CD14-positive monocyte (primary cell): ENCODE data around the gene F8. TPM values are rescaled to one million over a fixed set of nuclear protein-coding genes. Genes with fewer than 3 reads are reported as not detected.

Source experiments
- DNase-seq, 3 donors: peaks; one replicate each; pipeline ENCODE4 v3.0.0-alpha.2; 2011 to 2022
- H2AFZ ChIP-seq: 2 replicates; pipeline ENCODE4 v1.6.0; 2012; ENCODE audit warnings: mild to moderate bottlenecking, low read depth, low read length, inconsistent platforms; ENCODE audit not compliant: insufficient read depth, poor library complexity, severe bottlenecking
- H3K27ac ChIP-seq, 2 donors: 1 replicate in 1 of 2; 2 replicates in 1 of 2; pipeline ENCODE4 v1.5.1; 2012 to 2013; ENCODE audit warnings: low read length in 2 of 2, control low read depth in 1 of 2, inconsistent platforms in 1 of 2, low read depth in 1 of 2, mild to moderate bottlenecking in 1 of 2
- H3K27me3 ChIP-seq, 2 donors: one replicate each; pipeline versions ENCODE4 v1.6.0 to v1.6.1; 2011 to 2013; ENCODE audit warnings: low read length in 2 of 2; ENCODE audit not compliant: control insufficient read depth in 2 of 2, insufficient read depth in 2 of 2
- H3K36me3 ChIP-seq, 2 donors: replicated peaks in 1 of 2; 1 replicate in 1 of 2; 2 replicates in 1 of 2; pipeline versions ENCODE4 v1.5.1 to v1.6.1; 2012 to 2013; ENCODE audit warnings: low read length in 2 of 2, control low read depth in 1 of 2, inconsistent platforms in 1 of 2, mild to moderate bottlenecking in 1 of 2; ENCODE audit not compliant: insufficient read depth in 2 of 2, control insufficient read depth in 1 of 2
- H3K4me1 ChIP-seq, 2 donors: 1 replicate in 1 of 2; 2 replicates in 1 of 2; pipeline versions ENCODE4 v1.5.1 to v1.6.1; 2012 to 2013; ENCODE audit warnings: low read length in 2 of 2, control low read depth in 1 of 2, inconsistent platforms in 1 of 2, mild to moderate bottlenecking in 1 of 2, moderate library complexity in 1 of 2; ENCODE audit not compliant: insufficient read depth in 2 of 2, control insufficient read depth in 1 of 2
- H3K4me2 ChIP-seq: replicated peaks from 2 replicates; pipeline ENCODE3; 2012; ENCODE audit warnings: low read length, moderate library complexity, mild to moderate bottlenecking; ENCODE audit not compliant: poor library complexity, severe bottlenecking; ENCODE audit errors: extremely low read depth
- H3K4me3 ChIP-seq, 3 experiments: fragments of 200-600 bp in 1 of 3; sonication (generic) in 1 of 3; replicated peaks in 1 of 3; 1 replicate in 2 of 3; 2 replicates in 1 of 3; pipeline ENCODE4 v1.5.1; 2011 to 2013; ENCODE audit warnings: low read length in 3 of 3, mild to moderate bottlenecking in 3 of 3, control low read depth in 2 of 3, low read depth in 2 of 3, inconsistent platforms in 1 of 3, moderate library complexity in 1 of 3
- H3K79me2 ChIP-seq: 2 replicates; pipeline ENCODE4 v1.6.0; 2012; ENCODE audit warnings: mild to moderate bottlenecking, control low read depth, inconsistent platforms, low read length, moderate library complexity; ENCODE audit not compliant: insufficient read depth
- H3K9ac ChIP-seq: 2 replicates; pipeline ENCODE4 v1.6.0; 2017; ENCODE audit warnings: low read length, mild to moderate bottlenecking; ENCODE audit not compliant: insufficient read depth, poor library complexity, severe bottlenecking
- H3K9me3 ChIP-seq, 2 donors: replicated peaks in 1 of 2; 1 replicate in 1 of 2; 2 replicates in 1 of 2; pipeline versions ENCODE4 v1.5.1 to v1.6.1; 2012 to 2013; ENCODE audit warnings: low read length in 2 of 2, control low read depth in 1 of 2; ENCODE audit not compliant: control insufficient read depth in 1 of 2, insufficient read depth in 1 of 2
- H4K20me1 ChIP-seq: 2 replicates; pipeline ENCODE4 v1.6.0; 2012; ENCODE audit warnings: mild to moderate bottlenecking, low read length, control low read depth, moderate library complexity; ENCODE audit not compliant: insufficient read depth
- H3K27ac Mint-ChIP-seq, 7 donors: one replicate each; pipeline ENCODE4 v1.8.0; 2020; ENCODE audit warnings: mild to moderate bottlenecking in 7 of 7, mixed read lengths in 7 of 7, moderate library complexity in 6 of 7, inconsistent platforms in 2 of 7
- H3K27me3 Mint-ChIP-seq, 3 donors: one replicate each; pipeline ENCODE4 v1.8.0; 2021 to 2022; ENCODE audit warnings: low read depth in 3 of 3, mild to moderate bottlenecking in 3 of 3, mixed read lengths in 3 of 3, moderate library complexity in 3 of 3, inconsistent platforms in 1 of 3
- H3K36me3 Mint-ChIP-seq, 2 donors: one replicate each; pipeline ENCODE4 v1.8.0; 2020; ENCODE audit warnings: mixed read lengths in 2 of 2, inconsistent platforms in 1 of 2, mild to moderate bottlenecking in 1 of 2
- H3K4me1 Mint-ChIP-seq: one replicate; pipeline ENCODE4 v1.8.0; 2020; ENCODE audit warnings: mild to moderate bottlenecking, mixed read lengths
- H3K4me3 Mint-ChIP-seq, 2 donors: one replicate each; pipeline ENCODE4 v1.8.0; 2020; ENCODE audit warnings: mild to moderate bottlenecking in 2 of 2, mixed read lengths in 2 of 2, moderate library complexity in 1 of 2
- H3K9me3 Mint-ChIP-seq, 7 donors: one replicate each; pipeline ENCODE4 v1.8.0; 2020 to 2022; ENCODE audit warnings: mixed read lengths in 7 of 7, mild to moderate bottlenecking in 6 of 7, moderate library complexity in 6 of 7, inconsistent platforms in 2 of 7
- WGBS: methylation state at CpG from one replicate; pipeline ENCODE4 v1.1.5; 2013; ENCODE audit warnings: missing lambda C conversion rate; ENCODE audit not compliant: insufficient coverage; 5-methylcytosine and 5-hydroxymethylcytosine counted together
- intact Hi-C, 2 donors: fragments of 100-400 bp; cut with micrococcal nuclease; formaldehyde crosslinking; loops; one replicate each; pipeline versions ENCODE4 v1.15.0 to v1.15.1; 2023
- polyA plus RNA-seq, 3 donors: library from polyadenylated mRNA; depleted of rRNA in 1 of 3; unstranded in 2 of 3; stranded (reverse) in 1 of 3; fragments of 300-500 nt in 2 of 3; fragments of >200 nt in 1 of 3; fragmentation: Illumina TruSeq in 2 of 3; gene quantifications; 1 replicate in 2 of 3; 2 replicates in 1 of 3; pipeline ENCODE4 v1.2.3, GENCODE V29; 2012 to 2021
- TF ChIP-seq, protein P1 (sequence below): fragments of 200-600 bp; IDR thresholded peaks from one replicate; pipeline ENCODE4 v1.8.0; 2022; ENCODE audit warnings: antibody characterized with exemption, mild to moderate bottlenecking

The F8 gene
- polyA plus RNA-seq, 3 donors: 1.5 to 4.5 (median 4.3) TPM

DNA sequence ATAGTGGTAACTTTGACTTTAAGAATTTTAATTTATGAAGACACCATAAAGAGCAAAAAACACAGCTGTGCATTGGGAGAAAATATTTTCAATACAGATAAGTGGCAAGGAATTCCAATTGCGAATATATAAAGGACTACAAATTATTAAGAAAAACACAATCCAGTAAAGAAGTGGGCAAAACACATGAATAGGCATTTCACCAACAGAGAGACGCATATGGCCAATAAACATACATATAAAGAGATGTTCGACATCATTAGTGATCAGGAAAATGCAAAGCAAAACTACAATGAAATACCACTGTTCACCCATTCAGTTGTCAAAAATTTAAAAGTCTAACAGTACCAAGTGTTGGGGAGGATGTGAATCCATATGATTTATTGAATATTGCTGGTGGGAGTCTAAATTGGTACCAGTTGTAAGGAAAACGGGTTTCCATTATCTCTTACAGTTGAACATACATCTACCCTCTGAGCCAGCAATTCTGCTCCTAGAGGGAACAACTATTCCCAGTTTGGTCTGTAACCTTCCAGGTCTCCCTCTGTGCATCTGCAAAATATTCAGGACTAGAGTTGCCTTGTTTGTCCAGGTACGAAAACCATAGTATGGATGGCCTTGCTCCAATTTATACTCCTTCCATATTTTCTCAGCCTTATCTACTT lies 215.6 kb downstream of the F8 start:
- H4K20me1 ChIP-seq: no peaks in the 10 kb centered on the region
- H2AFZ ChIP-seq: no peak overlapping the region
- H3K36me3 ChIP-seq: no peaks in the 10 kb centered on the region
- H3K27ac Mint-ChIP-seq: no peak overlapping the region
- no peak overlapping the region for H3K4me3 ChIP-seq
- peaks cover 26% of the 10 kb centered on the region for H3K4me1 Mint-ChIP-seq
- intact Hi-C loops: no loop called here
- no peak overlapping the region for H3K4me3 Mint-ChIP-seq
- peaks cover 0 to 2% of the 10 kb centered on the region in 2 donors for H3K36me3 Mint-ChIP-seq
- H3K27ac ChIP-seq: no peak overlapping the region
- no peaks in the 10 kb centered on the region for H3K27me3 ChIP-seq
- no CpG with 5 or more reads among the region's 5 CpGs for WGBS
- H3K27me3 Mint-ChIP-seq: no peaks in the 10 kb centered on the region
- H3K9me3 Mint-ChIP-seq: peaks cover 0 to 10% (median 0%) of the 10 kb centered on the region in 7 donors
- peaks cover 34% of the 10 kb centered on the region for H3K79me2 ChIP-seq
- H3K4me1 ChIP-seq: peaks cover 30 to 33% of the 10 kb centered on the region in 2 donors
- no peak overlapping the region for H3K9ac ChIP-seq
- DNase-seq: no peak
- H3K4me2 ChIP-seq: no peak overlapping the region
- TF ChIP-seq, protein P1, sequence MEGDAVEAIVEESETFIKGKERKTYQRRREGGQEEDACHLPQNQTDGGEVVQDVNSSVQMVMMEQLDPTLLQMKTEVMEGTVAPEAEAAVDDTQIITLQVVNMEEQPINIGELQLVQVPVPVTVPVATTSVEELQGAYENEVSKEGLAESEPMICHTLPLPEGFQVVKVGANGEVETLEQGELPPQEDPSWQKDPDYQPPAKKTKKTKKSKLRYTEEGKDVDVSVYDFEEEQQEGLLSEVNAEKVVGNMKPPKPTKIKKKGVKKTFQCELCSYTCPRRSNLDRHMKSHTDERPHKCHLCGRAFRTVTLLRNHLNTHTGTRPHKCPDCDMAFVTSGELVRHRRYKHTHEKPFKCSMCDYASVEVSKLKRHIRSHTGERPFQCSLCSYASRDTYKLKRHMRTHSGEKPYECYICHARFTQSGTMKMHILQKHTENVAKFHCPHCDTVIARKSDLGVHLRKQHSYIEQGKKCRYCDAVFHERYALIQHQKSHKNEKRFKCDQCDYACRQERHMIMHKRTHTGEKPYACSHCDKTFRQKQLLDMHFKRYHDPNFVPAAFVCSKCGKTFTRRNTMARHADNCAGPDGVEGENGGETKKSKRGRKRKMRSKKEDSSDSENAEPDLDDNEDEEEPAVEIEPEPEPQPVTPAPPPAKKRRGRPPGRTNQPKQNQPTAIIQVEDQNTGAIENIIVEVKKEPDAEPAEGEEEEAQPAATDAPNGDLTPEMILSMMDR: no peak
- no peaks in the 10 kb centered on the region for H3K9me3 ChIP-seq

DNA sequence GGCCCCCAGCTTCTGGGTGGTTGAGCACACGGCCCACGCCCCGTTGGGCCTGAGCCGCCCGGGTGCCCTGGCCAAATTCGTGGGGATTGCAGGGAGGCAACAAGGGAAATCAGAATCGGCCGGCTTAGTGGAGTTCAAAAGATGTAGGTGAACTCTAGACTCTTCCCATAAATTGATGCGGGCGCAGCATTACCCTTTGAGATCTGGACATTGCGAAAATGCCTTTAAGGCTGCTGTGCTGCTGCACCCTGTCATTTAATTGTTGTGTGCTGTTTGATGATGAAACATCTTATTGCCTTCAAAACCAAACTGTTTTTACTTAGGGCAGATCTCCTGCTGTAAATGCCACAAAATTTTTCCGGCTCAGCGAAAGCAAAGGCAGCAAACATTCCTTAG lies 216.8 kb downstream of the F8 start:
- Mint-ChIP-seq H3K9me3 (peaks cover 0 to 10% (median 0%) of the 10 kb centered on the region in 7 donors), H3K4me1 (peaks cover 34% of the 10 kb centered on the region), H3K27me3 (no peaks in the 10 kb centered on the region), H3K4me3 (peak overlapping the region; percentile 87 to 96), H3K27ac (peak overlapping the region; percentile 84 to 96 (median 91)), H3K36me3 (peaks cover 0 to 6% of the 10 kb centered on the region in 2 donors)
- Histone ChIP-seq H3K9me3 (no peaks in the 10 kb centered on the region), H3K9ac (peak overlapping the region; percentile 80), H3K4me3 (peak overlapping the region; percentile 4 to 96 (median 81)), H3K4me2 (peak overlapping the region; percentile 68), H3K79me2 (peaks cover 37% of the 10 kb centered on the region), H2AFZ (peak overlapping the region; percentile 68), H3K36me3 (no peaks in the 10 kb centered on the region), H3K27ac (peak overlapping the region; percentile 51 to 94), H3K27me3 (no peaks in the 10 kb centered on the region), H4K20me1 (no peaks in the 10 kb centered on the region), H3K4me1 (peaks cover 42 to 46% of the 10 kb centered on the region in 2 donors)
- peak in 1 of 3 donors; percentile 24 for DNase-seq
- TF ChIP-seq, protein P1: no peak
- no CpG with 5 or more reads among the region's 13 CpGs for WGBS
- intact Hi-C loops: no loop called here
